ENCODE measurements around the gene FRMD4B. TPM values are rescaled to one million over a fixed set of nuclear protein-coding genes. Genes with fewer than 3 reads are reported as not detected.

FRMD4B gene
- total RNA-seq, 4 donors from 2014 or later: 39.5 to 71.0 (median 56.0) TPM

- no peak for TF ChIP-seq CTCF (IDR thresholded peaks at IDR 0.05)
- no peak for ATAC-seq (ENCODE audit: low FRiP score)
- no peak for DNase-seq (ENCODE audit: low spot score)
Measured at GRCh38 chr3:69406163-69406562, 20.3 kb upstream of the FRMD4B start.

- DNase-seq (ENCODE audit: low spot score): no peak
- no peak for TF ChIP-seq CTCF (IDR thresholded peaks at IDR 0.05)
- ATAC-seq (ENCODE audit: low FRiP score): no peak
Measured at GRCh38 chr3:69405067-69405466, 19.2 kb upstream of the FRMD4B start.

- ATAC-seq (ENCODE audit: low FRiP score): no peak
Measured at GRCh38 chr3:69403454-69403853, 17.6 kb upstream of the FRMD4B start.

GRCh38 chr3:69400683-69401082 is 14.8 kb upstream of the FRMD4B start:
- no peak for TF ChIP-seq CTCF (IDR thresholded peaks at IDR 0.05)
- ATAC-seq (ENCODE audit: low FRiP score) (no peak), DNase-seq (ENCODE audit: low spot score) (no peak)

More at GRCh38 chr3:69403454-69403853, 17.6 kb upstream of the FRMD4B start:
- no peak for DNase-seq (ENCODE audit: low spot score)
- TF ChIP-seq CTCF (IDR thresholded peaks at IDR 0.05): no peak

- no peak for DNase-seq (ENCODE audit: low spot score)
- TF ChIP-seq CTCF (IDR thresholded peaks at IDR 0.05): no peak
- ATAC-seq (ENCODE audit: low FRiP score): no peak
Measured at GRCh38 chr3:69392850-69393249, 7.0 kb upstream of the FRMD4B start.

- TF ChIP-seq CTCF (IDR thresholded peaks at IDR 0.05): no peak
Measured at GRCh38 chr3:69392415-69392814, 6.5 kb upstream of the FRMD4B start.

GRCh38 chr3:69391554-69391953 is 5.7 kb upstream of the FRMD4B start:
- no peak for ATAC-seq (ENCODE audit: low FRiP score)

More at GRCh38 chr3:69392415-69392814, 6.5 kb upstream of the FRMD4B start:
- ATAC-seq (ENCODE audit: low FRiP score) (no peak), DNase-seq (ENCODE audit: low spot score) (no peak)

More at GRCh38 chr3:69391554-69391953, 5.7 kb upstream of the FRMD4B start:
- DNase-seq (ENCODE audit: low spot score): no peak
- TF ChIP-seq CTCF (IDR thresholded peaks at IDR 0.05): no peak

Measured in omental fat pad (tissue), 4 donors.